ENCODE results near the gene HYAL1. TPM values are rescaled to one million over a fixed set of nuclear protein-coding genes. Genes with fewer than 3 reads are reported as not detected.

Gene HYAL1
- total RNA-seq, 1 experiment from 2014 or later, result 1.5 TPM

DNA sequence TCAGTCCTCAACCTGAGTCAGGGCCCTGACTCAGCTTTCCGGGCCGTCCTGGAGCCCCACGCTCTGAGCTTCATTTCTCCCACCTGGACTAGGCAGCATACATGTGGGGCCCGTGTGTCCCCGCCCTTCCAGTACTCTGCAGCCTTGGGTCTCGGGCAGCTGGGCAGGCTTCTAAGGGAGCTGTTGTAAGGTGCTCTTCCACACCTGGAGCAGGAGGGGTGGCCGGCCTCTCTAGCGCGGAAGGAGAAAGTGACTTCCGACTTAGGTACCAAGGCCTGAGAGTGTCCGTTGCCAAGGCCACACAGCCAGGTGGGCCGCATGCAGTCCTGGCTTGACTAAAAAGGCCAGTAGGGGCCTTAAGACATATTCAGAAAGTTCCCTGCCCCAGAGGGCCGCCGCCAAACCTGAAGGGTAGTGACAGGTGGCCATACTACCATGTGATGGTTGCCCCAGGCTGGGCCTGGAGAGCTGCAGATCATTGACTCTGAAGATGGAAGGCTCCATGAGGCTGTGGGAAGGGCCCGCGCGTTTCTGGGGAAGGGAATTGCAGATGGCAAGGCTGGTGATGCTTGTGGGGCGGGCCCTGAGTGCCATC, 43.8 kb downstream of the HYAL1 start:
- no TSS peak for BruUV-seq (replicated peaks)
- H3K27ac Mint-ChIP-seq (ENCODE audit: unreplicated experiment), result peak overlapping the region; percentile 77
- no peak for DNase-seq
- peaks cover 48% of the 10 kb centered on the region for H3K36me3 Mint-ChIP-seq (ENCODE audit: insufficient read depth, unreplicated experiment)
- peak overlapping the region; percentile 54 for H3K4me3 Mint-ChIP-seq (ENCODE audit: low read depth, unreplicated experiment)
- peaks cover 9% of the 10 kb centered on the region for H3K4me1 Mint-ChIP-seq (ENCODE audit: low read depth, unreplicated experiment)
- CTCF ChIA-PET, result interaction anchor here (0.6 to 1.2 kb wide), 11 partner anchors 10 to 222 kb away, joined by 3 to 14 read pairs (median 5); partner anchors contain the start of genes GNAI2, HYAL3, NAA80 and SEMA3B
- intact Hi-C loops (cut with micrococcal nuclease; ENCODE audit: unreplicated experiment), result no loop called here
- TF ChIP-seq CTCF (IDR thresholded peaks at IDR 0.05; ENCODE audit: unreplicated experiment), result no peak
- H3K9me3 Mint-ChIP-seq (ENCODE audit: low read depth, unreplicated experiment), result no peaks in the 10 kb centered on the region
- no peaks in the 10 kb centered on the region for H3K27me3 Mint-ChIP-seq (ENCODE audit: unreplicated experiment)

DNA sequence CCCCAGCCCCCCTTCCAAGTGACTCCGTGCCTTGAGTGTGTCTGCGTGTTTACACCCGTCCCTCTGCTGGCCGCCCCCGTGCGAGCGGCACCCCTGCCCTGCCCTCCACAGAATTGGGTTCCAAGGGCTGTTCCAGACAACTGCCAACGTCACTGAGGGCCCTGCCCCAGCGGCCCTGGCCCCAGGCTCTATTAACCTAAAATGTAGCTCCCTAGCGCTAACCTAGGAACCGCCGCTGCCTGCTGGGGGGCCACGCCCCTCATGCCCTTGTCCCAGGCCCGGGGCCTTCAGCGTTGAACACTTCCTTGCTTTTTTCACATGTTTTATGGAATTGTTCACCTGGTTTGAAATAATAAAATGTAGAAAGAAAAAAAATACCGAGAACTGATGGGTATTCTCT, 44.4 kb downstream of the HYAL1 start:
- no TSS peak for BruUV-seq (replicated peaks)
- peaks cover 50% of the 10 kb centered on the region for H3K36me3 Mint-ChIP-seq (ENCODE audit: insufficient read depth, unreplicated experiment)
- DNase-seq, result no peak
- no peak overlapping the region for H3K4me3 Mint-ChIP-seq (ENCODE audit: low read depth, unreplicated experiment)
- no peak for TF ChIP-seq CTCF (IDR thresholded peaks at IDR 0.05; ENCODE audit: unreplicated experiment)
- H3K9me3 Mint-ChIP-seq (ENCODE audit: low read depth, unreplicated experiment), result no peaks in the 10 kb centered on the region
- intact Hi-C loops (cut with micrococcal nuclease; ENCODE audit: unreplicated experiment), result no loop called here
- H3K4me1 Mint-ChIP-seq (ENCODE audit: low read depth, unreplicated experiment), result peaks cover 4% of the 10 kb centered on the region
- H3K27ac Mint-ChIP-seq (ENCODE audit: unreplicated experiment), result peak overlapping the region; percentile 41
- CTCF ChIA-PET, result interaction anchor here (1.0 to 1.1 kb wide), 3 partner anchors 11 to 33 kb away, joined by 3 to 6 read pairs (median 5); no protein-coding TSS in a partner anchor
- H3K27me3 Mint-ChIP-seq (ENCODE audit: unreplicated experiment), result no peaks in the 10 kb centered on the region

DNA sequence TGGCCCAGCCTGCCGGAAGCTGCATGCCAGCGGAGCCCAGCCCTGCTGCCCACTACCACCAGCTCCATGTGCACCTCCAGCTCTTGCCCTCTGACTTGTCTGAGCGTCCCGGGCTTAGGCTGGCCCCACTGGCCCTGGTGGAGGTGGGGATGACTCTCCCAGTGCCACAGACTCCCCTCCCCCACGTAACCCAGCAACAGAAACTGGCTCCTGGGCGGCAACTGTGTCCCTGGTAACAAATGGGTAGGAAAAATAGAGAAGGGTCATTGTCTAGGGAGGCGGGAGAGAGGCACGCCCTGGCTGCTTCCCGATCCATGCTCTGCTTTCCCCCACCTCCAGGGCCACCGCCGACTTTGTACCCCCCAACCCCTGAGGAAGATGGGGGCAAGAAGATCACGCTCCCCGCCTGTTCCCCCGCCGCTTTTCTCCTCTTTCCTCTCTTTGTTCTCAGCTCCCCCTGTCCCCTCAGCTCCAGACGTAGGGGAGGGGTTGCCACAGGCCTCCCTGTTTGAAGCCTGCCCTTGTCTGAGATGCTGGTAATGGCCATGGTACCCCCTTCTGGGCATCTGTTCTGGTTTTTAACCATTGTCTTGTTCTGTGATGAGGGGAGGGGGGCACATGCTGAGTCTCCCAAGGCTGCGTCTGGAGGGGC, 45.2 kb downstream of the HYAL1 start:
- intact Hi-C loops (cut with micrococcal nuclease; ENCODE audit: unreplicated experiment), result no loop called here
- no peaks in the 10 kb centered on the region for H3K27me3 Mint-ChIP-seq (ENCODE audit: unreplicated experiment)
- DNase-seq, result no peak
- no peak overlapping the region for H3K4me3 Mint-ChIP-seq (ENCODE audit: low read depth, unreplicated experiment)
- no peak overlapping the region for H3K27ac Mint-ChIP-seq (ENCODE audit: unreplicated experiment)
- H3K4me1 Mint-ChIP-seq (ENCODE audit: low read depth, unreplicated experiment), result no peaks in the 10 kb centered on the region
- CTCF ChIA-PET, result interaction anchor here (1.0 to 1.1 kb wide), 3 partner anchors 12 to 32 kb away, joined by 3 to 6 read pairs (median 5); no protein-coding TSS in a partner anchor
- BruUV-seq (replicated peaks), result no TSS peak
- H3K9me3 Mint-ChIP-seq (ENCODE audit: low read depth, unreplicated experiment), result no peaks in the 10 kb centered on the region
- peaks cover 57% of the 10 kb centered on the region for H3K36me3 Mint-ChIP-seq (ENCODE audit: insufficient read depth, unreplicated experiment)
- TF ChIP-seq CTCF (IDR thresholded peaks at IDR 0.05; ENCODE audit: unreplicated experiment), result no peak

- Mint-ChIP-seq H3K27ac (ENCODE audit: unreplicated experiment) (no peak overlapping the region), H3K4me1 (ENCODE audit: low read depth, unreplicated experiment) (no peaks in the 10 kb centered on the region), H3K27me3 (ENCODE audit: unreplicated experiment) (no peaks in the 10 kb centered on the region), H3K4me3 (ENCODE audit: low read depth, unreplicated experiment) (no peak overlapping the region), H3K9me3 (ENCODE audit: low read depth, unreplicated experiment) (no peaks in the 10 kb centered on the region), H3K36me3 (ENCODE audit: insufficient read depth, unreplicated experiment) (peaks cover 57% of the 10 kb centered on the region)
- peak; percentile 78 for DNase-seq
- TF ChIP-seq CTCF (IDR thresholded peaks at IDR 0.05; ENCODE audit: unreplicated experiment), result peak; percentile 72
- BruUV-seq (replicated peaks), result no TSS peak
- intact Hi-C loops (cut with micrococcal nuclease; ENCODE audit: unreplicated experiment), result no loop called here
- CTCF ChIA-PET, result interaction anchor here (0.8 kb wide), 1 partner anchor 31 kb away, joined by 3 read pairs; no protein-coding TSS in a partner anchor
These were observed 46.1 kb downstream of the HYAL1 start for GRCh38 chr3:50256978-50257890.
